GM10248 (cell line): Measurements from ENCODE around the gene SCAP.

Experiments used
- CTCF ChIA-PET: fragments of 300-600 bp; sonication (Branson Sonifier 250); formaldehyde crosslinking; extraction: SDS; loops from one replicate; lab custom pipeline; 2021; ENCODE audit warnings: antibody characterized with exemption; lab: Yijun Ruan, JAX
- POLR2A ChIA-PET: fragments of 350-650 bp; sonication (Branson Sonifier 250); formaldehyde crosslinking; extraction: SDS; loops from one replicate; lab custom pipeline; 2020; ENCODE audit warnings: antibody characterized with exemption; lab: Yijun Ruan, JAX
- DNase-seq: peaks from one replicate; pipeline ENCODE4 v3.0.0; 2012; ENCODE audit errors: extremely low spot score
- CTCF ChIP-seq: IDR thresholded peaks from 2 replicates; pipeline ENCODE4 v1.5.1; 2012; ENCODE audit warnings: mild to moderate bottlenecking, low read depth; ENCODE audit errors: extremely low read depth, missing control alignments, control extremely low read depth

SCAP gene

GRCh38 chr3:47424434-47425382 is 51.0 kb downstream of the SCAP start:
- TF ChIP-seq CTCF, result no peak
- no peak for DNase-seq
- ChIA-PET POLR2A (interaction anchor here (0.6 kb wide), 1 partner anchor 21 kb away, joined by 3 read pairs; no protein-coding TSS in a partner anchor), CTCF (interaction anchor here (1.0 to 6.5 kb wide), 6 partner anchors 10 to 364 kb away, joined by 3 to 77 read pairs (median 14); partner anchors contain the start of gene SCAP)

GRCh38 chr3:47423548-47424145 is 52.1 kb downstream of the SCAP start:
- DNase-seq, result no peak
- POLR2A ChIA-PET, result no interaction called here
- TF ChIP-seq CTCF, result no peak
- CTCF ChIA-PET, result interaction anchor here (1.0 to 6.5 kb wide), 4 partner anchors 11 to 365 kb away, joined by 3 to 77 read pairs (median 26); partner anchors contain the start of gene SCAP

GRCh38 chr3:47422743-47423142 is 53.0 kb downstream of the SCAP start:
- CTCF ChIA-PET, result interaction anchor here (1.4 to 6.5 kb wide), 9 partner anchors 10 to 370 kb away, joined by 4 to 77 read pairs (median 11); partner anchors contain the start of gene SCAP
- POLR2A ChIA-PET, result no interaction called here
- TF ChIP-seq CTCF, result no peak
- DNase-seq, result no peak

GRCh38 chr3:47421741-47422649 is 53.7 kb downstream of the SCAP start:
- POLR2A ChIA-PET, result no interaction called here
- TF ChIP-seq CTCF, result peak; percentile 24
- no peak for DNase-seq
- CTCF ChIA-PET, result interaction anchor here (0.8 to 6.5 kb wide), 44 partner anchors 9 to 433 kb away, joined by 3 to 77 read pairs (median 6); partner anchors contain the start of genes ELP6 and SCAP

- ChIA-PET POLR2A (no interaction called here), CTCF (interaction anchor here (0.6 to 6.5 kb wide), 59 partner anchors 8 to 560 kb away, joined by 3 to 77 read pairs (median 4); partner anchors contain the start of genes ELP6, NBEAL2 and SCAP)
- peak; percentile 89 for TF ChIP-seq CTCF
- peak; percentile 94 for DNase-seq
Measured at GRCh38 chr3:47420511-47421484, 54.9 kb downstream of the SCAP start.
